CD14-positive monocyte (primary cell): ENCODE data around the gene KLHL36. TPM values are rescaled to one million over a fixed set of nuclear protein-coding genes. Genes with fewer than 3 reads are reported as not detected.

Experiments used
- DNase-seq, 3 donors: peaks; one replicate each; pipeline ENCODE4 v3.0.0-alpha.2; 2011 to 2022
- H2AFZ ChIP-seq: 2 replicates; pipeline ENCODE4 v1.6.0; 2012; ENCODE audit warnings: mild to moderate bottlenecking, low read depth, low read length, inconsistent platforms; ENCODE audit not compliant: insufficient read depth, poor library complexity, severe bottlenecking
- H3K27ac ChIP-seq, 2 donors: 1 replicate in 1 of 2; 2 replicates in 1 of 2; pipeline ENCODE4 v1.5.1; 2012 to 2013; ENCODE audit warnings: low read length in 2 of 2, control low read depth in 1 of 2, inconsistent platforms in 1 of 2, low read depth in 1 of 2, mild to moderate bottlenecking in 1 of 2
- H3K27me3 ChIP-seq, 2 donors: one replicate each; pipeline versions ENCODE4 v1.6.0 to v1.6.1; 2011 to 2013; ENCODE audit warnings: low read length in 2 of 2; ENCODE audit not compliant: control insufficient read depth in 2 of 2, insufficient read depth in 2 of 2
- H3K36me3 ChIP-seq, 2 donors: replicated peaks in 1 of 2; 1 replicate in 1 of 2; 2 replicates in 1 of 2; pipeline versions ENCODE4 v1.5.1 to v1.6.1; 2012 to 2013; ENCODE audit warnings: low read length in 2 of 2, control low read depth in 1 of 2, inconsistent platforms in 1 of 2, mild to moderate bottlenecking in 1 of 2; ENCODE audit not compliant: insufficient read depth in 2 of 2, control insufficient read depth in 1 of 2
- H3K4me1 ChIP-seq, 2 donors: 1 replicate in 1 of 2; 2 replicates in 1 of 2; pipeline versions ENCODE4 v1.5.1 to v1.6.1; 2012 to 2013; ENCODE audit warnings: low read length in 2 of 2, control low read depth in 1 of 2, inconsistent platforms in 1 of 2, mild to moderate bottlenecking in 1 of 2, moderate library complexity in 1 of 2; ENCODE audit not compliant: insufficient read depth in 2 of 2, control insufficient read depth in 1 of 2
- H3K4me2 ChIP-seq: replicated peaks from 2 replicates; pipeline ENCODE3; 2012; ENCODE audit warnings: low read length, moderate library complexity, mild to moderate bottlenecking; ENCODE audit not compliant: poor library complexity, severe bottlenecking; ENCODE audit errors: extremely low read depth
- H3K4me3 ChIP-seq, 3 experiments: fragments of 200-600 bp in 1 of 3; sonication (generic) in 1 of 3; replicated peaks in 1 of 3; 1 replicate in 2 of 3; 2 replicates in 1 of 3; pipeline ENCODE4 v1.5.1; 2011 to 2013; ENCODE audit warnings: low read length in 3 of 3, mild to moderate bottlenecking in 3 of 3, control low read depth in 2 of 3, low read depth in 2 of 3, inconsistent platforms in 1 of 3, moderate library complexity in 1 of 3
- H3K79me2 ChIP-seq: 2 replicates; pipeline ENCODE4 v1.6.0; 2012; ENCODE audit warnings: mild to moderate bottlenecking, control low read depth, inconsistent platforms, low read length, moderate library complexity; ENCODE audit not compliant: insufficient read depth
- H3K9ac ChIP-seq: 2 replicates; pipeline ENCODE4 v1.6.0; 2017; ENCODE audit warnings: low read length, mild to moderate bottlenecking; ENCODE audit not compliant: insufficient read depth, poor library complexity, severe bottlenecking
- H3K9me3 ChIP-seq, 2 donors: replicated peaks in 1 of 2; 1 replicate in 1 of 2; 2 replicates in 1 of 2; pipeline versions ENCODE4 v1.5.1 to v1.6.1; 2012 to 2013; ENCODE audit warnings: low read length in 2 of 2, control low read depth in 1 of 2; ENCODE audit not compliant: control insufficient read depth in 1 of 2, insufficient read depth in 1 of 2
- H4K20me1 ChIP-seq: 2 replicates; pipeline ENCODE4 v1.6.0; 2012; ENCODE audit warnings: mild to moderate bottlenecking, low read length, control low read depth, moderate library complexity; ENCODE audit not compliant: insufficient read depth
- H3K27ac Mint-ChIP-seq, 7 donors: one replicate each; pipeline ENCODE4 v1.8.0; 2020; ENCODE audit warnings: mild to moderate bottlenecking in 7 of 7, mixed read lengths in 7 of 7, moderate library complexity in 6 of 7, inconsistent platforms in 2 of 7
- H3K27me3 Mint-ChIP-seq, 3 donors: one replicate each; pipeline ENCODE4 v1.8.0; 2021 to 2022; ENCODE audit warnings: low read depth in 3 of 3, mild to moderate bottlenecking in 3 of 3, mixed read lengths in 3 of 3, moderate library complexity in 3 of 3, inconsistent platforms in 1 of 3
- H3K36me3 Mint-ChIP-seq, 2 donors: one replicate each; pipeline ENCODE4 v1.8.0; 2020; ENCODE audit warnings: mixed read lengths in 2 of 2, inconsistent platforms in 1 of 2, mild to moderate bottlenecking in 1 of 2
- H3K4me1 Mint-ChIP-seq: one replicate; pipeline ENCODE4 v1.8.0; 2020; ENCODE audit warnings: mild to moderate bottlenecking, mixed read lengths
- H3K4me3 Mint-ChIP-seq, 2 donors: one replicate each; pipeline ENCODE4 v1.8.0; 2020; ENCODE audit warnings: mild to moderate bottlenecking in 2 of 2, mixed read lengths in 2 of 2, moderate library complexity in 1 of 2
- H3K9me3 Mint-ChIP-seq, 7 donors: one replicate each; pipeline ENCODE4 v1.8.0; 2020 to 2022; ENCODE audit warnings: mixed read lengths in 7 of 7, mild to moderate bottlenecking in 6 of 7, moderate library complexity in 6 of 7, inconsistent platforms in 2 of 7
- WGBS: methylation state at CpG from one replicate; pipeline ENCODE4 v1.1.5; 2013; ENCODE audit warnings: missing lambda C conversion rate; ENCODE audit not compliant: insufficient coverage; 5-methylcytosine and 5-hydroxymethylcytosine counted together
- intact Hi-C, 2 donors: fragments of 100-400 bp; cut with micrococcal nuclease; formaldehyde crosslinking; loops; one replicate each; pipeline versions ENCODE4 v1.15.0 to v1.15.1; 2023
- polyA plus RNA-seq, 3 donors: library from polyadenylated mRNA; depleted of rRNA in 1 of 3; unstranded in 2 of 3; stranded (reverse) in 1 of 3; fragments of 300-500 nt in 2 of 3; fragments of >200 nt in 1 of 3; fragmentation: Illumina TruSeq in 2 of 3; gene quantifications; 1 replicate in 2 of 3; 2 replicates in 1 of 3; pipeline ENCODE4 v1.2.3, GENCODE V29; 2012 to 2021
- TF ChIP-seq, protein P1 (sequence below): fragments of 200-600 bp; IDR thresholded peaks from one replicate; pipeline ENCODE4 v1.8.0; 2022; ENCODE audit warnings: antibody characterized with exemption, mild to moderate bottlenecking

Gene KLHL36
- polyA plus RNA-seq, 3 donors, result 12.1 to 50.8 (median 14.2) TPM

DNA sequence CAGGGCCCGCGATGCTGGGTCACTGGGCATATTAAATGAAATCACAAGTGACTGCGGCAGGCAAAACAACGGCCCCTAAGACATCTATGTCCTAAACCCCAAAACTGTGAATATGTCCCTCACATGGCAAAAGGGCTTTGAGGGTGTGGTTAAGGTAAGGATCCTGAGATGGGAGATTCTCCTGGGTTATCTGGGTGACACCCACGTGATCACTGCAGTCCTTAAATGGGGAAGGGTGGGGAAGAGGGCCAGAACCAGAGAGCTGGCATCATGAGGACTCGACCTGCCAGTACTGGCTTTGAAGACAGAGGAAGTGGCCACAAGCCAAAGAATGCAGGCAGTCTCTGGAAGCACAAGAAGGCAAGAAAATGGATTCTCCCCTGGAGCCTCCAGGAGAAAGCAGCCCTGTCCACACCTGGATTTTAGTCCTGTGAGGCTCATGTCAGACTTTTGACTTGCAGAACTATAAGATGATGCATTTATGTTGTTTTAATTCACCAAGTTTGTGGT, 42.9 kb upstream of the KLHL36 start:
- peaks cover 36 to 50% of the 10 kb centered on the region in 2 donors for H3K36me3 ChIP-seq
- H3K4me1 Mint-ChIP-seq, result peaks cover 94% of the 10 kb centered on the region
- no peaks in the 10 kb centered on the region for H3K27me3 ChIP-seq
- peaks cover 56% of the 10 kb centered on the region for H4K20me1 ChIP-seq
- peaks cover 7 to 17% of the 10 kb centered on the region in 2 donors for H3K9me3 ChIP-seq
- H3K4me1 ChIP-seq, result peaks cover 97 to 98% of the 10 kb centered on the region in 2 donors
- DNase-seq, result no peak
- peak overlapping the region; percentile 52 for H3K4me2 ChIP-seq
- WGBS, result 27% methylated on average over 1 of the region's 6 CpGs
- peaks cover 15 to 28% (median 22%) of the 10 kb centered on the region in 7 donors for H3K9me3 Mint-ChIP-seq
- TF ChIP-seq, protein P1, sequence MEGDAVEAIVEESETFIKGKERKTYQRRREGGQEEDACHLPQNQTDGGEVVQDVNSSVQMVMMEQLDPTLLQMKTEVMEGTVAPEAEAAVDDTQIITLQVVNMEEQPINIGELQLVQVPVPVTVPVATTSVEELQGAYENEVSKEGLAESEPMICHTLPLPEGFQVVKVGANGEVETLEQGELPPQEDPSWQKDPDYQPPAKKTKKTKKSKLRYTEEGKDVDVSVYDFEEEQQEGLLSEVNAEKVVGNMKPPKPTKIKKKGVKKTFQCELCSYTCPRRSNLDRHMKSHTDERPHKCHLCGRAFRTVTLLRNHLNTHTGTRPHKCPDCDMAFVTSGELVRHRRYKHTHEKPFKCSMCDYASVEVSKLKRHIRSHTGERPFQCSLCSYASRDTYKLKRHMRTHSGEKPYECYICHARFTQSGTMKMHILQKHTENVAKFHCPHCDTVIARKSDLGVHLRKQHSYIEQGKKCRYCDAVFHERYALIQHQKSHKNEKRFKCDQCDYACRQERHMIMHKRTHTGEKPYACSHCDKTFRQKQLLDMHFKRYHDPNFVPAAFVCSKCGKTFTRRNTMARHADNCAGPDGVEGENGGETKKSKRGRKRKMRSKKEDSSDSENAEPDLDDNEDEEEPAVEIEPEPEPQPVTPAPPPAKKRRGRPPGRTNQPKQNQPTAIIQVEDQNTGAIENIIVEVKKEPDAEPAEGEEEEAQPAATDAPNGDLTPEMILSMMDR, result no peak
- peaks cover 94% of the 10 kb centered on the region for H3K79me2 ChIP-seq
- intact Hi-C loops, result no loop called here
- H3K36me3 Mint-ChIP-seq, result peaks cover 73 to 84% of the 10 kb centered on the region in 2 donors
- peak overlapping the region; percentile 99 for H3K27ac ChIP-seq
- peaks cover 0 to 7% (median 0%) of the 10 kb centered on the region in 3 donors for H3K27me3 Mint-ChIP-seq
- peak overlapping the region; percentile 95 to 100 (median 100) for H3K27ac Mint-ChIP-seq
- peak overlapping the region in 1 of 3 experiments; percentile 59 for H3K4me3 ChIP-seq
- peak overlapping the region; percentile 32 for H3K9ac ChIP-seq
- no peak overlapping the region for H2AFZ ChIP-seq
- no peak overlapping the region for H3K4me3 Mint-ChIP-seq

DNA sequence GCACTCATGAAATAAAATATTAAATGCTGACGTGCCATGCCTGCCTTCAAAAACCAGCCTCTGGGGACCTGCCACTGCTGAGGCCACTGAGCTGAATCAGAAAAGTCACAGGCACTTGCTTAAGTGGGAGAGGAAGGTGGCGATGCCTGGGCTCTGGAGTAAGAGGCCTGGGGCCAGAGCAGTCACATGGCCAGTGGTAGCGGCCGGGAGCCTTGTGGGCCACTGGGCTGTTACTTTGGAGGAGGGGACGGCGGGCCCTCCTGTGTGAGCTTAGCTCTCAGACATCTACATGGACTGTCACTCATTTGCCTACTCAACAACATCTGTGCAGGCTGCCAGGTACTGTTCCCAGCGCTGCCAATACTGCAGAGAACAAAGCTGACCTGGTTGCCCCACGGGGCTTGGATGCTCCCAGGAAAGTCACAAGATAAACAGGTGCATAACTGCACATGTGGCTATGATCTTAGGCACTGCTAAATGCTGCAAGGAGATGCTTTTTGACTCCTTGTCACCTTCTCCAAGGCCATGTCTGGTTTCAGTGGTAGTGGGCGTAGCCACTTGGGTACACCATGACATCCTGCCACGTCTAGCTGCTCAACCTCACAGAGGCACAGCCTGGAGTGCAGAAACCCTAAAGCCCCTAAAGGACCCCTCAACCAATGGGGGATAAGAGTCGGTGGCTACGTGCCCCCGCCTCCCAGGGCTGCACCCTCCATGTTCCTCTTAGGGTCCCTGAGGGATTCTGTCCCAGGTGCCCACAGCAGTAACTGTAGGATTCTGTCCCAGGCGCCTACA, 42.0 kb upstream of the KLHL36 start:
- H3K27ac Mint-ChIP-seq, result peak overlapping the region; percentile 95 to 100 (median 98)
- H3K9me3 Mint-ChIP-seq, result peaks cover 21 to 37% (median 27%) of the 10 kb centered on the region in 7 donors
- H2AFZ ChIP-seq, result no peak overlapping the region
- peaks cover 15 to 23% of the 10 kb centered on the region in 2 donors for H3K9me3 ChIP-seq
- no peak overlapping the region for H3K9ac ChIP-seq
- intact Hi-C loops, result no loop called here
- no peak overlapping the region for H3K4me3 Mint-ChIP-seq
- H3K36me3 ChIP-seq, result peaks cover 43 to 58% of the 10 kb centered on the region in 2 donors
- peaks cover 0 to 7% (median 0%) of the 10 kb centered on the region in 3 donors for H3K27me3 Mint-ChIP-seq
- peak overlapping the region; percentile 47 for H3K4me2 ChIP-seq
- H3K4me1 Mint-ChIP-seq, result peaks cover 94% of the 10 kb centered on the region
- peaks cover 58% of the 10 kb centered on the region for H4K20me1 ChIP-seq
- H3K27ac ChIP-seq, result peak overlapping the region; percentile 99
- H3K27me3 ChIP-seq, result no peaks in the 10 kb centered on the region
- TF ChIP-seq, protein P1, result no peak
- peak overlapping the region in 1 of 3 experiments; percentile 59 for H3K4me3 ChIP-seq
- H3K79me2 ChIP-seq, result peaks cover 95% of the 10 kb centered on the region
- DNase-seq, result peak in 1 of 3 donors; percentile 25
- H3K4me1 ChIP-seq, result peaks cover 97 to 98% of the 10 kb centered on the region in 2 donors
- 95% methylated on average over 9 of the region's 14 CpGs for WGBS
- H3K36me3 Mint-ChIP-seq, result peaks cover 76 to 89% of the 10 kb centered on the region in 2 donors
